GM23338 (cell line): ENCODE measurements around the gene DDX21. TPM values are rescaled to one million over a fixed set of nuclear protein-coding genes. Genes with fewer than 3 reads are reported as not detected.

Experiments
- ATAC-seq: fragments of 200-7000 bp; cut with Tn5 transposase; 3 replicates; pipeline ENCODE4 v1.9.1; 2020
- DNase-seq: peaks from one replicate; pipeline ENCODE4 v3.0.0-alpha.2; 2015; ENCODE audit warnings: low spot score
- H2AFZ ChIP-seq: fragments of 200-600 bp; sonication (generic); 2 replicates; pipeline ENCODE4 v1.8.0; 2016; ENCODE audit warnings: antibody characterized with exemption, mild to moderate bottlenecking, moderate library complexity
- H3F3A ChIP-seq: fragments of 200-600 bp; sonication (generic); replicated peaks from 2 replicates; pipeline ENCODE4 v1.8.0; 2017; ENCODE audit warnings: antibody characterized with exemption, mixed run types, low read depth
- H3K27ac ChIP-seq: fragments of 200-600 bp; sonication (generic); 2 replicates; pipeline ENCODE4 v1.6.1; 2016; ENCODE audit warnings: low read depth
- H3K27me3 ChIP-seq: fragments of 200-600 bp; sonication (generic); 2 replicates; pipeline ENCODE4 v1.8.0; 2016; ENCODE audit warnings: mild to moderate bottlenecking, mixed run types, moderate library complexity; ENCODE audit not compliant: insufficient read depth
- H3K36me3 ChIP-seq: fragments of 200-600 bp; sonication (generic); 2 replicates; pipeline ENCODE4 v1.8.0; 2016; ENCODE audit warnings: mild to moderate bottlenecking; ENCODE audit not compliant: insufficient read depth
- H3K4me1 ChIP-seq: fragments of 200-600 bp; sonication (generic); 2 replicates; pipeline ENCODE4 v1.8.0; 2016; ENCODE audit warnings: mild to moderate bottlenecking, moderate library complexity; ENCODE audit not compliant: insufficient read depth
- H3K4me2 ChIP-seq: fragments of 200-600 bp; sonication (generic); 2 replicates; pipeline ENCODE4 v1.7.1; 2017; ENCODE audit warnings: mixed run types
- H3K4me3 ChIP-seq: fragments of 200-600 bp; sonication (generic); 2 replicates; pipeline ENCODE4 v1.6.1; 2016; ENCODE audit warnings: mixed run types
- H3K79me2 ChIP-seq: fragments of 200-600 bp; sonication (generic); replicated peaks from 2 replicates; pipeline ENCODE4 v1.8.0; 2017; ENCODE audit warnings: mild to moderate bottlenecking; ENCODE audit not compliant: insufficient read depth
- H3K9me2 ChIP-seq: fragments of 200-600 bp; sonication (generic); 2 replicates; pipeline ENCODE4 v1.8.0; 2017; ENCODE audit not compliant: insufficient read depth
- H4K20me1 ChIP-seq: fragments of 200-600 bp; sonication (generic); replicated peaks from 2 replicates; pipeline ENCODE4 v1.8.0; 2017; ENCODE audit warnings: mild to moderate bottlenecking; ENCODE audit not compliant: insufficient read depth
- H3K27ac Mint-ChIP-seq: 2 replicates; pipeline ENCODE4 v1.8.0; 2020; ENCODE audit warnings: inconsistent platforms, mild to moderate bottlenecking, moderate library complexity, mixed read lengths
- H3K27me3 Mint-ChIP-seq: 3 replicates; pipeline ENCODE4 v1.8.0; 2022; ENCODE audit warnings: low read depth, mild to moderate bottlenecking, moderate library complexity, mixed read lengths, inconsistent platforms; ENCODE audit not compliant: insufficient read depth, poor library complexity
- H3K36me3 Mint-ChIP-seq: 3 replicates; pipeline ENCODE4 v1.8.0; 2021; ENCODE audit warnings: low read depth, mild to moderate bottlenecking, inconsistent platforms, moderate library complexity, mixed read lengths
- H3K4me1 Mint-ChIP-seq: 3 replicates; pipeline ENCODE4 v1.8.0; 2020; ENCODE audit warnings: mild to moderate bottlenecking, inconsistent platforms, mixed read lengths
- H3K4me3 Mint-ChIP-seq: 3 replicates; pipeline ENCODE4 v1.8.0; 2021; ENCODE audit warnings: moderate library complexity, mild to moderate bottlenecking, inconsistent platforms, mixed read lengths
- H3K9me3 Mint-ChIP-seq: 3 replicates; pipeline ENCODE4 v1.8.0; 2020; ENCODE audit warnings: moderate library complexity, mild to moderate bottlenecking, inconsistent platforms, mixed read lengths
- CREB1 ChIP-seq: fragments of 250-450 bp; sonication (Bioruptor Pico); IDR thresholded peaks from 2 replicates; pipeline ENCODE4 v1.5.0; 2020; ENCODE audit warnings: low read depth, mild to moderate bottlenecking, moderate library complexity
- EZH2 ChIP-seq: fragments of 200-600 bp; sonication (generic); IDR thresholded peaks from one replicate; pipeline ENCODE4 v1.8.0; 2017; ENCODE audit warnings: antibody characterized with exemption, mild to moderate bottlenecking, low read depth; ENCODE audit not compliant: unreplicated experiment
- EZH2phosphoT487 ChIP-seq: fragments of 200-600 bp; sonication (generic); IDR thresholded peaks from one replicate; pipeline ENCODE4 v1.8.1; 2018; ENCODE audit warnings: antibody characterized with exemption; ENCODE audit not compliant: unreplicated experiment
- JUNB ChIP-seq: IDR thresholded peaks from one replicate; pipeline ENCODE4 v1.6.1; 2016; ENCODE audit warnings: antibody characterized with exemption; ENCODE audit not compliant: unreplicated experiment
- NANOG ChIP-seq: IDR thresholded peaks from 2 replicates; pipeline ENCODE4 v1.6.1; 2016; ENCODE audit warnings: antibody characterized with exemption, borderline replicate concordance
- POLR2AphosphoS5 ChIP-seq: IDR thresholded peaks from 2 replicates; pipeline ENCODE4 v1.6.1; 2016; ENCODE audit warnings: antibody characterized with exemption, low read depth
- STAT1 ChIP-seq: IDR thresholded peaks from one replicate; pipeline ENCODE4 v1.6.1; 2016; ENCODE audit warnings: antibody characterized with exemption; ENCODE audit not compliant: unreplicated experiment
- ZNF114 ChIP-seq: fragments of 250-450 bp; sonication (Bioruptor Pico); IDR thresholded peaks from 2 replicates; pipeline ENCODE4 v1.5.0; 2020; ENCODE audit warnings: mild to moderate bottlenecking, moderate library complexity
- ZNF331 ChIP-seq: fragments of 250-450 bp; sonication (Bioruptor Pico); IDR thresholded peaks from 2 replicates; pipeline ENCODE4 v1.5.0; 2020; ENCODE audit warnings: low read depth, mild to moderate bottlenecking, moderate library complexity
- polyA plus RNA-seq: library from polyadenylated mRNA; unstranded; fragments of >200 nt; fragmentation: Nextera tagmentation; extraction: Ambion mirVana; gene quantifications from 2 replicates; pipeline ENCODE4 v1.2.1, GENCODE V29; 2016
- total RNA-seq: library from RNA; depleted of rRNA; stranded (reverse); fragments of >200 nt; shearing (Covaris generic); gene quantifications from 2 replicates; pipeline ENCODE4 v1.2.3, GENCODE V29; 2014
- TF ChIP-seq, protein P1 (sequence below), 2 experiments: fragments of 200-600 bp in 1 of 2; sonication (generic) in 1 of 2; conservative IDR thresholded peaks; 2 replicates each; pipeline versions ENCODE4 v1.5.1 to v1.6.1; 2016 to 2017; ENCODE audit warnings: antibody characterized with exemption in 2 of 2, low read depth in 2 of 2, mild to moderate bottlenecking in 2 of 2, moderate library complexity in 1 of 2
- TF ChIP-seq, protein P2 (sequence below): IDR thresholded peaks from 2 replicates; pipeline ENCODE4 v1.6.1; 2016; ENCODE audit warnings: antibody characterized with exemption
- TF ChIP-seq, protein P3 (sequence below): fragments of 250-450 bp; sonication (Bioruptor Pico); IDR thresholded peaks from 2 replicates; pipeline ENCODE4 v1.5.0; 2020; ENCODE audit warnings: mild to moderate bottlenecking, moderate library complexity
- TF ChIP-seq, protein P4 (sequence below): IDR thresholded peaks from one replicate; pipeline ENCODE4 v1.6.1; 2018; ENCODE audit warnings: antibody characterized with exemption; ENCODE audit not compliant: unreplicated experiment

The DDX21 gene
- total and polyA plus RNA-seq, 2 experiments from 2014 or later, result 138 to 209 TPM

DNA sequence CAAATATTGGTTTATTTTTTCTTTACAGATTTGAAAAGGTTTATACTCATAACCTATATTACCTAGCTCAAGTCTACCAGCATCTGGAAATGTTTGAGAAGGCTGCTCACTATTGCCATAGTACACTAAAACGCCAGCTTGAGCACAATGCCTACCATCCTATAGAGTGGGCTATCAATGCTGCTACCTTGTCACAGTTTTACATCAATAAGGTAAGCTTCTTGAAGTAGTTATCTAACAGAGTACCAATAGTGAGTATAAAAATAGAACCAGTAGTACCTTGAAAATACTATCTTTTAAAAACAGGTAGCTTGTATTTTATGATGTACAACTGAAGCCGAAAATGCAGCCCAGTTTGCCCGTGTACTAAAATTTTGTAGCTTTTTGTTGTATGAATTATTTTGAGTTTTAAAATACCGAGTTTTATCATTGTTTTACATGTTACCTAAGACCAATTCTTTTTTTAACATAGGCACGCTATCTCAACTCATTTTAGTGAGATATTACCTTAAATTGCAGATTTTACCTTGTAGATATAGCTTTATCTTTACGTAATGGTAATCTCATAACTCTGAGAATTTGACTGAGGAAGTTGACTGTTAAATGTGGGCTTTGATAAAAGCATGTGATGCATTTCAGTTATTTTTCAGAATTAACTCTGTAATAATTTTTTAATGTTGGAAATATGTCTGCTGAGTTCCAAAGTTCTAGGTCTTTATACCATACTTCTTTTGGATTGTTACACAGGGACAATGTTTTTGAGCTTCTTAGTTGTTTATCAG, 49.9 kb downstream of the DDX21 start:
- no peaks in the 10 kb centered on the region for H3F3A ChIP-seq
- no peaks in the 10 kb centered on the region for H3K9me3 Mint-ChIP-seq
- no peaks in the 10 kb centered on the region for H3K27me3 ChIP-seq

More for the DNA sequence above, 49.9 kb downstream of the DDX21 start:
- no peak for DNase-seq
- H3K4me1 ChIP-seq, result no peaks in the 10 kb centered on the region
- no peak overlapping the region for H3K27ac ChIP-seq
- Mint-ChIP-seq H3K27me3 (no peaks in the 10 kb centered on the region), H3K36me3 (peaks cover 18% of the 10 kb centered on the region; the same call in 2 of the 3 replicates), H3K4me3 (no peak overlapping the region), H3K4me1 (no peaks in the 10 kb centered on the region), H3K27ac (no peak overlapping the region)
- H3K79me2 ChIP-seq, result no peaks in the 10 kb centered on the region; the same call in 1 of the 2 replicates
- TF ChIP-seq, protein P1, sequence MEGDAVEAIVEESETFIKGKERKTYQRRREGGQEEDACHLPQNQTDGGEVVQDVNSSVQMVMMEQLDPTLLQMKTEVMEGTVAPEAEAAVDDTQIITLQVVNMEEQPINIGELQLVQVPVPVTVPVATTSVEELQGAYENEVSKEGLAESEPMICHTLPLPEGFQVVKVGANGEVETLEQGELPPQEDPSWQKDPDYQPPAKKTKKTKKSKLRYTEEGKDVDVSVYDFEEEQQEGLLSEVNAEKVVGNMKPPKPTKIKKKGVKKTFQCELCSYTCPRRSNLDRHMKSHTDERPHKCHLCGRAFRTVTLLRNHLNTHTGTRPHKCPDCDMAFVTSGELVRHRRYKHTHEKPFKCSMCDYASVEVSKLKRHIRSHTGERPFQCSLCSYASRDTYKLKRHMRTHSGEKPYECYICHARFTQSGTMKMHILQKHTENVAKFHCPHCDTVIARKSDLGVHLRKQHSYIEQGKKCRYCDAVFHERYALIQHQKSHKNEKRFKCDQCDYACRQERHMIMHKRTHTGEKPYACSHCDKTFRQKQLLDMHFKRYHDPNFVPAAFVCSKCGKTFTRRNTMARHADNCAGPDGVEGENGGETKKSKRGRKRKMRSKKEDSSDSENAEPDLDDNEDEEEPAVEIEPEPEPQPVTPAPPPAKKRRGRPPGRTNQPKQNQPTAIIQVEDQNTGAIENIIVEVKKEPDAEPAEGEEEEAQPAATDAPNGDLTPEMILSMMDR (conservative IDR thresholded peaks at IDR 0.05; ENCODE audit: low read depth in 2 of 2), result no peak
- TF ChIP-seq STAT1, result no peak
- TF ChIP-seq, protein P2, sequence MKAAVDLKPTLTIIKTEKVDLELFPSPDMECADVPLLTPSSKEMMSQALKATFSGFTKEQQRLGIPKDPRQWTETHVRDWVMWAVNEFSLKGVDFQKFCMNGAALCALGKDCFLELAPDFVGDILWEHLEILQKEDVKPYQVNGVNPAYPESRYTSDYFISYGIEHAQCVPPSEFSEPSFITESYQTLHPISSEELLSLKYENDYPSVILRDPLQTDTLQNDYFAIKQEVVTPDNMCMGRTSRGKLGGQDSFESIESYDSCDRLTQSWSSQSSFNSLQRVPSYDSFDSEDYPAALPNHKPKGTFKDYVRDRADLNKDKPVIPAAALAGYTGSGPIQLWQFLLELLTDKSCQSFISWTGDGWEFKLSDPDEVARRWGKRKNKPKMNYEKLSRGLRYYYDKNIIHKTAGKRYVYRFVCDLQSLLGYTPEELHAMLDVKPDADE, result no peak
- TF ChIP-seq NANOG, result no peak
- TF ChIP-seq, protein P3, sequence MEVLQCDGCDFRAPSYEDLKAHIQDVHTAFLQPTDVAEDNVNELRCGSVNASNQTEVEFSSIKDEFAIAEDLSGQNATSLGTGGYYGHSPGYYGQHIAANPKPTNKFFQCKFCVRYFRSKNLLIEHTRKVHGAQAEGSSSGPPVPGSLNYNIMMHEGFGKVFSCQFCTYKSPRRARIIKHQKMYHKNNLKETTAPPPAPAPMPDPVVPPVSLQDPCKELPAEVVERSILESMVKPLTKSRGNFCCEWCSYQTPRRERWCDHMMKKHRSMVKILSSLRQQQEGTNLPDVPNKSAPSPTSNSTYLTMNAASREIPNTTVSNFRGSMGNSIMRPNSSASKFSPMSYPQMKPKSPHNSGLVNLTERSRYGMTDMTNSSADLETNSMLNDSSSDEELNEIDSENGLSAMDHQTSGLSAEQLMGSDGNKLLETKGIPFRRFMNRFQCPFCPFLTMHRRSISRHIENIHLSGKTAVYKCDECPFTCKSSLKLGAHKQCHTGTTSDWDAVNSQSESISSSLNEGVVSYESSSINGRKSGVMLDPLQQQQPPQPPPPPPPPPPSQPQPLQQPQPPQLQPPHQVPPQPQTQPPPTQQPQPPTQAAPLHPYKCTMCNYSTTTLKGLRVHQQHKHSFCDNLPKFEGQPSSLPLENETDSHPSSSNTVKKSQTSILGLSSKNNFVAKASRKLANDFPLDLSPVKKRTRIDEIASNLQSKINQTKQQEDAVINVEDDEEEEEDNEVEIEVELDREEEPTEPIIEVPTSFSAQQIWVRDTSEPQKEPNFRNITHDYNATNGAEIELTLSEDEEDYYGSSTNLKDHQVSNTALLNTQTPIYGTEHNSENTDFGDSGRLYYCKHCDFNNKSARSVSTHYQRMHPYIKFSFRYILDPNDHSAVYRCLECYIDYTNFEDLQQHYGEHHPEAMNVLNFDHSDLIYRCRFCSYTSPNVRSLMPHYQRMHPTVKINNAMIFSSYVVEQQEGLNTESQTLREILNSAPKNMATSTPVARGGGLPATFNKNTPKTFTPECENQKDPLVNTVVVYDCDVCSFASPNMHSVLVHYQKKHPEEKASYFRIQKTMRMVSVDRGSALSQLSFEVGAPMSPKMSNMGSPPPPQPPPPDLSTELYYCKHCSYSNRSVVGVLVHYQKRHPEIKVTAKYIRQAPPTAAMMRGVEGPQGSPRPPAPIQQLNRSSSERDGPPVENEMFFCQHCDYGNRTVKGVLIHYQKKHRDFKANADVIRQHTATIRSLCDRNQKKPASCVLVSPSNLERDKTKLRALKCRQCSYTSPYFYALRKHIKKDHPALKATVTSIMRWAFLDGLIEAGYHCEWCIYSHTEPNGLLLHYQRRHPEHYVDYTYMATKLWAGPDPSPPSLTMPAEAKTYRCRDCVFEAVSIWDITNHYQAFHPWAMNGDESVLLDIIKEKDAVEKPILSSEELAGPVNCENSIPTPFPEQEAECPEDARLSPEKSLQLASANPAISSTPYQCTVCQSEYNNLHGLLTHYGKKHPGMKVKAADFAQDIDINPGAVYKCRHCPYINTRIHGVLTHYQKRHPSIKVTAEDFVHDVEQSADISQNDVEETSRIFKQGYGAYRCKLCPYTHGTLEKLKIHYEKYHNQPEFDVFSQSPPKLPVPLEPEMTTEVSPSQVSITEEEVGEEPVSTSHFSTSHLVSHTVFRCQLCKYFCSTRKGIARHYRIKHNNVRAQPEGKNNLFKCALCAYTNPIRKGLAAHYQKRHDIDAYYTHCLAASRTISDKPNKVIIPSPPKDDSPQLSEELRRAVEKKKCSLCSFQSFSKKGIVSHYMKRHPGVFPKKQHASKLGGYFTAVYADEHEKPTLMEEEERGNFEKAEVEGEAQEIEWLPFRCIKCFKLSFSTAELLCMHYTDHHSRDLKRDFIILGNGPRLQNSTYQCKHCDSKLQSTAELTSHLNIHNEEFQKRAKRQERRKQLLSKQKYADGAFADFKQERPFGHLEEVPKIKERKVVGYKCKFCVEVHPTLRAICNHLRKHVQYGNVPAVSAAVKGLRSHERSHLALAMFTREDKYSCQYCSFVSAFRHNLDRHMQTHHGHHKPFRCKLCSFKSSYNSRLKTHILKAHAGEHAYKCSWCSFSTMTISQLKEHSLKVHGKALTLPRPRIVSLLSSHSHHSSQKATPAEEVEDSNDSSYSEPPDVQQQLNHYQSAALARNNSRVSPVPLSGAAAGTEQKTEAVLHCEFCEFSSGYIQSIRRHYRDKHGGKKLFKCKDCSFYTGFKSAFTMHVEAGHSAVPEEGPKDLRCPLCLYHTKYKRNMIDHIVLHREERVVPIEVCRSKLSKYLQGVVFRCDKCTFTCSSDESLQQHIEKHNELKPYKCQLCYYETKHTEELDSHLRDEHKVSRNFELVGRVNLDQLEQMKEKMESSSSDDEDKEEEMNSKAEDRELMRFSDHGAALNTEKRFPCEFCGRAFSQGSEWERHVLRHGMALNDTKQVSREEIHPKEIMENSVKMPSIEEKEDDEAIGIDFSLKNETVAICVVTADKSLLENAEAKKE (CRISPR knock-in tag), result no peak
- TF ChIP-seq CREB1, result no peak
- TF ChIP-seq JUNB, result no peak
- TF ChIP-seq POLR2AphosphoS5, result no peak
- no peak for TF ChIP-seq EZH2phosphoT487
- no peak for TF ChIP-seq EZH2
- no peak for TF ChIP-seq ZNF331 (CRISPR knock-in tag)
- TF ChIP-seq, protein P4, sequence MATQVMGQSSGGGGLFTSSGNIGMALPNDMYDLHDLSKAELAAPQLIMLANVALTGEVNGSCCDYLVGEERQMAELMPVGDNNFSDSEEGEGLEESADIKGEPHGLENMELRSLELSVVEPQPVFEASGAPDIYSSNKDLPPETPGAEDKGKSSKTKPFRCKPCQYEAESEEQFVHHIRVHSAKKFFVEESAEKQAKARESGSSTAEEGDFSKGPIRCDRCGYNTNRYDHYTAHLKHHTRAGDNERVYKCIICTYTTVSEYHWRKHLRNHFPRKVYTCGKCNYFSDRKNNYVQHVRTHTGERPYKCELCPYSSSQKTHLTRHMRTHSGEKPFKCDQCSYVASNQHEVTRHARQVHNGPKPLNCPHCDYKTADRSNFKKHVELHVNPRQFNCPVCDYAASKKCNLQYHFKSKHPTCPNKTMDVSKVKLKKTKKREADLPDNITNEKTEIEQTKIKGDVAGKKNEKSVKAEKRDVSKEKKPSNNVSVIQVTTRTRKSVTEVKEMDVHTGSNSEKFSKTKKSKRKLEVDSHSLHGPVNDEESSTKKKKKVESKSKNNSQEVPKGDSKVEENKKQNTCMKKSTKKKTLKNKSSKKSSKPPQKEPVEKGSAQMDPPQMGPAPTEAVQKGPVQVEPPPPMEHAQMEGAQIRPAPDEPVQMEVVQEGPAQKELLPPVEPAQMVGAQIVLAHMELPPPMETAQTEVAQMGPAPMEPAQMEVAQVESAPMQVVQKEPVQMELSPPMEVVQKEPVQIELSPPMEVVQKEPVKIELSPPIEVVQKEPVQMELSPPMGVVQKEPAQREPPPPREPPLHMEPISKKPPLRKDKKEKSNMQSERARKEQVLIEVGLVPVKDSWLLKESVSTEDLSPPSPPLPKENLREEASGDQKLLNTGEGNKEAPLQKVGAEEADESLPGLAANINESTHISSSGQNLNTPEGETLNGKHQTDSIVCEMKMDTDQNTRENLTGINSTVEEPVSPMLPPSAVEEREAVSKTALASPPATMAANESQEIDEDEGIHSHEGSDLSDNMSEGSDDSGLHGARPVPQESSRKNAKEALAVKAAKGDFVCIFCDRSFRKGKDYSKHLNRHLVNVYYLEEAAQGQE, result no peak
- no peak for TF ChIP-seq ZNF114 (CRISPR knock-in tag)
- ATAC-seq, result no peak
- no peak overlapping the region for H3K4me2 ChIP-seq
- no peak overlapping the region for H2AFZ ChIP-seq
- no peak overlapping the region for H3K4me3 ChIP-seq
- peaks cover 16% of the 10 kb centered on the region for H3K36me3 ChIP-seq
- no peaks in the 10 kb centered on the region for H3K9me2 ChIP-seq
- H4K20me1 ChIP-seq, result peaks cover 6% of the 10 kb centered on the region; the same call in 1 of the 2 replicates
